Uterine smooth muscle cell (primary cell): Measurements from ENCODE around the gene SOX2. TPM values are rescaled to one million over a fixed set of nuclear protein-coding genes. Genes with fewer than 3 reads are reported as not detected.

ENCODE experiments used
- total RNA-seq: library from RNA; depleted of rRNA; stranded (reverse); fragments of >200 nt; gene quantifications from 2 replicates; pipeline ENCODE4 v1.2.3, GENCODE V29; 2014

SOX2 gene
- total RNA-seq: not detected in 2 replicates

GRCh38 chr3:181711325-181712135, at the start of gene SOX2:
TSS of gene SOX2 (plus strand) at chr3:181711925. CDS start at chr3:181712361, 436 bp downstream.

